B cell (primary cell): ENCODE results near the gene ARHGAP30. TPM values are rescaled to one million over a fixed set of nuclear protein-coding genes. Genes with fewer than 3 reads are reported as not detected.

Experiments
- ATAC-seq: fragments of 200-7000 bp; cut with Tn5 transposase; one replicate; pipeline ENCODE4 v1.10.0; 2021; ENCODE audit warnings: low read depth, mild to moderate bottlenecking, moderate number of reproducible peaks, moderate library complexity
- CTCF ChIA-PET: fragments of 350-600 bp; sonication (Branson Sonifier 250); formaldehyde crosslinking; loops from one replicate; lab custom pipeline; 2021; ENCODE audit warnings: antibody characterized with exemption, inconsistent platforms; lab: Charles Lee
- POLR2A ChIA-PET: fragments of 350-600 bp; sonication (Branson Sonifier 250); formaldehyde crosslinking; loops from one replicate; lab custom pipeline; 2021; ENCODE audit warnings: antibody characterized with exemption; lab: Charles Lee
- DNase-seq: peaks from one replicate; pipeline ENCODE4 v3.0.0; 2013
- H2AFZ ChIP-seq: 2 replicates; pipeline ENCODE4 v1.6.1; 2012; ENCODE audit warnings: mild to moderate bottlenecking, low read depth, low read length; ENCODE audit not compliant: insufficient read depth, poor library complexity, severe bottlenecking
- H3K27ac ChIP-seq, 2 donors: 1 replicate in 1 of 2; 2 replicates in 1 of 2; pipeline ENCODE4 v1.5.1; 2012 to 2013; ENCODE audit warnings: low read length in 2 of 2, mild to moderate bottlenecking in 2 of 2, moderate library complexity in 1 of 2
- H3K27me3 ChIP-seq, 4 experiments: fragments of 200-600 bp in 1 of 4; sonication (generic) in 1 of 4; replicated peaks in 1 of 4; 1 replicate in 2 of 4; 2 replicates in 2 of 4; pipeline versions ENCODE4 v1.6.1 to v1.7.0; 2013 to 2016; ENCODE audit warnings: low read length in 3 of 4, mild to moderate bottlenecking in 2 of 4, mixed read lengths in 1 of 4, moderate library complexity in 1 of 4; ENCODE audit not compliant: insufficient read depth in 4 of 4, control insufficient read depth in 3 of 4; ENCODE audit errors: control extremely low read depth in 1 of 4
- H3K36me3 ChIP-seq, 2 experiments: replicated peaks in 1 of 2; 1 replicate in 1 of 2; 2 replicates in 1 of 2; pipeline versions ENCODE4 v1.6.1 to v1.7.1; 2013; ENCODE audit warnings: low read length in 1 of 2; ENCODE audit not compliant: insufficient read depth in 2 of 2, control insufficient read depth in 1 of 2; ENCODE audit errors: control extremely low read depth in 1 of 2, extremely low read depth in 1 of 2
- H3K4me1 ChIP-seq, 2 donors: fragments of 200-600 bp in 1 of 2; sonication (generic) in 1 of 2; 1 replicate in 1 of 2; 2 replicates in 1 of 2; pipeline versions ENCODE4 v1.5.1 to v1.6.1; 2013 to 2017; ENCODE audit warnings: low read length in 2 of 2; ENCODE audit not compliant: control insufficient read depth in 2 of 2, insufficient read depth in 2 of 2
- H3K4me2 ChIP-seq: replicated peaks from 2 replicates; pipeline ENCODE3; 2012; ENCODE audit warnings: mild to moderate bottlenecking, low read depth, low read length; ENCODE audit not compliant: poor library complexity, severe bottlenecking
- H3K4me3 ChIP-seq, 5 experiments: fragments of 200-600 bp in 1 of 5; sonication (generic) in 1 of 5; 1 replicate in 3 of 5; 2 replicates in 2 of 5; pipeline versions ENCODE4 v1.5.1 to v1.7.0; 2011 to 2016; ENCODE audit warnings: low read length in 4 of 5, mild to moderate bottlenecking in 4 of 5, low read depth in 2 of 5, control low read depth in 1 of 5, moderate library complexity in 1 of 5; ENCODE audit not compliant: insufficient read depth in 1 of 5; ENCODE audit errors: control extremely low read depth in 1 of 5, extremely low read depth in 1 of 5
- H3K79me2 ChIP-seq: fragments of 200-600 bp; sonication (generic); one replicate; pipeline ENCODE4 v1.6.0; 2016; ENCODE audit warnings: low read length; ENCODE audit not compliant: control insufficient read depth, insufficient read depth
- H3K9ac ChIP-seq: fragments of 200-600 bp; sonication (generic); 2 replicates; pipeline ENCODE4 v1.6.1; 2017; ENCODE audit warnings: mild to moderate bottlenecking, low read length, moderate library complexity
- H3K9me3 ChIP-seq, 3 donors: one replicate each; pipeline versions ENCODE4 v1.6.1 to v1.7.1; 2013; ENCODE audit warnings: low read length in 2 of 3; ENCODE audit not compliant: control insufficient read depth in 2 of 3, insufficient read depth in 1 of 3; ENCODE audit errors: control extremely low read depth in 1 of 3
- H4K20me1 ChIP-seq: 2 replicates; pipeline ENCODE4 v1.6.0; 2012; ENCODE audit warnings: mild to moderate bottlenecking, low read length; ENCODE audit not compliant: insufficient read depth, control insufficient read depth, poor library complexity, severe bottlenecking
- H3K27ac Mint-ChIP-seq: one replicate; pipeline ENCODE4 v1.8.0; 2021; ENCODE audit warnings: mixed read lengths
- H3K27me3 Mint-ChIP-seq: one replicate; pipeline ENCODE4 v1.8.0; 2021; ENCODE audit warnings: mixed read lengths
- H3K4me1 Mint-ChIP-seq: one replicate; pipeline ENCODE4 v1.8.0; 2021; ENCODE audit warnings: mixed read lengths
- H3K4me3 Mint-ChIP-seq: one replicate; pipeline ENCODE4 v1.8.0; 2021; ENCODE audit warnings: mixed read lengths
- H3K9me3 Mint-ChIP-seq: one replicate; pipeline ENCODE4 v1.8.0; 2022; ENCODE audit warnings: mixed read lengths; ENCODE audit not compliant: insufficient read depth
- EZH2 ChIP-seq: IDR thresholded peaks from 2 replicates; pipeline ENCODE4 v1.6.1; 2012; ENCODE audit warnings: borderline replicate concordance, low read depth, mild to moderate bottlenecking, moderate library complexity, low read length; ENCODE audit not compliant: insufficient read depth, poor library complexity, severe bottlenecking
- WGBS: methylation state at CpG from one replicate; pipeline ENCODE4 v1.1.5; 2013; ENCODE audit warnings: missing lambda C conversion rate; ENCODE audit not compliant: insufficient coverage; 5-methylcytosine and 5-hydroxymethylcytosine counted together
- intact Hi-C: fragments of 100-400 bp; cut with micrococcal nuclease; formaldehyde crosslinking; loops from one replicate; pipeline ENCODE4 v1.10.0; 2022
- polyA plus RNA-seq: library from polyadenylated mRNA; depleted of rRNA; stranded (reverse); fragments of >200 nt; gene quantifications from 2 replicates; pipeline ENCODE4 v1.2.3, GENCODE V29; 2012
- total RNA-seq, 2 donors: library from RNA; stranded (reverse); fragments of 120-200 nt in 1 of 2; gene quantifications; 1 replicate in 1 of 2; 2 replicates in 1 of 2; pipeline versions ENCODE4 v1.2.3 to v1.2.4, GENCODE V29; 2013 to 2022
- TF ChIP-seq, protein P1 (sequence below): fragments of 200-600 bp; IDR thresholded peaks from one replicate; pipeline ENCODE4 v1.8.0; 2022; ENCODE audit warnings: antibody characterized with exemption, mild to moderate bottlenecking

The ARHGAP30 gene
- total and polyA plus RNA-seq, 2 donors (not counting 1 experiment from before 2014, with no cell fraction given), result 122 to 146 TPM

- Mint-ChIP-seq H3K9me3 (no peaks in the 10 kb centered on the region), H3K27ac (no peak overlapping the region), H3K4me1 (peaks cover 32% of the 10 kb centered on the region), H3K27me3 (no peaks in the 10 kb centered on the region), H3K4me3 (no peak overlapping the region)
- Histone ChIP-seq H3K36me3 (no peaks in the 10 kb centered on the region), H3K4me3 (no peak overlapping the region), H3K9me3 (no peaks in the 10 kb centered on the region), H3K79me2 (peaks cover 5% of the 10 kb centered on the region), H3K27me3 (no peaks in the 10 kb centered on the region), H3K27ac (no peak overlapping the region), H4K20me1 (no peaks in the 10 kb centered on the region), H3K4me1 (peaks cover 27 to 31% of the 10 kb centered on the region in 2 donors), H3K9ac (no peak overlapping the region), H2AFZ (no peak overlapping the region), H3K4me2 (no peak overlapping the region)
- POLR2A ChIA-PET, result interaction anchor here (0.9 kb wide), 1 partner anchor 114 kb away, joined by 5 read pairs; the partner anchor contains the start of gene DEDD
- 100% methylated on average over 1 of the region's 1 CpG for WGBS
- ATAC-seq (no peak), DNase-seq (no peak)
- CTCF ChIA-PET, result interaction anchor here (0.9 to 3.6 kb wide), 4 partner anchors 21 to 67 kb away, joined by 4 to 22 read pairs (median 5); partner anchors contain the start of gene USF1
- intact Hi-C loops, result no loop called here
- TF ChIP-seq, protein P1, sequence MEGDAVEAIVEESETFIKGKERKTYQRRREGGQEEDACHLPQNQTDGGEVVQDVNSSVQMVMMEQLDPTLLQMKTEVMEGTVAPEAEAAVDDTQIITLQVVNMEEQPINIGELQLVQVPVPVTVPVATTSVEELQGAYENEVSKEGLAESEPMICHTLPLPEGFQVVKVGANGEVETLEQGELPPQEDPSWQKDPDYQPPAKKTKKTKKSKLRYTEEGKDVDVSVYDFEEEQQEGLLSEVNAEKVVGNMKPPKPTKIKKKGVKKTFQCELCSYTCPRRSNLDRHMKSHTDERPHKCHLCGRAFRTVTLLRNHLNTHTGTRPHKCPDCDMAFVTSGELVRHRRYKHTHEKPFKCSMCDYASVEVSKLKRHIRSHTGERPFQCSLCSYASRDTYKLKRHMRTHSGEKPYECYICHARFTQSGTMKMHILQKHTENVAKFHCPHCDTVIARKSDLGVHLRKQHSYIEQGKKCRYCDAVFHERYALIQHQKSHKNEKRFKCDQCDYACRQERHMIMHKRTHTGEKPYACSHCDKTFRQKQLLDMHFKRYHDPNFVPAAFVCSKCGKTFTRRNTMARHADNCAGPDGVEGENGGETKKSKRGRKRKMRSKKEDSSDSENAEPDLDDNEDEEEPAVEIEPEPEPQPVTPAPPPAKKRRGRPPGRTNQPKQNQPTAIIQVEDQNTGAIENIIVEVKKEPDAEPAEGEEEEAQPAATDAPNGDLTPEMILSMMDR, result no peak
- TF ChIP-seq EZH2, result no peak
Observed at GRCh38 chr1:161018631-161018930, 51.1 kb downstream of the ARHGAP30 start.

DNA sequence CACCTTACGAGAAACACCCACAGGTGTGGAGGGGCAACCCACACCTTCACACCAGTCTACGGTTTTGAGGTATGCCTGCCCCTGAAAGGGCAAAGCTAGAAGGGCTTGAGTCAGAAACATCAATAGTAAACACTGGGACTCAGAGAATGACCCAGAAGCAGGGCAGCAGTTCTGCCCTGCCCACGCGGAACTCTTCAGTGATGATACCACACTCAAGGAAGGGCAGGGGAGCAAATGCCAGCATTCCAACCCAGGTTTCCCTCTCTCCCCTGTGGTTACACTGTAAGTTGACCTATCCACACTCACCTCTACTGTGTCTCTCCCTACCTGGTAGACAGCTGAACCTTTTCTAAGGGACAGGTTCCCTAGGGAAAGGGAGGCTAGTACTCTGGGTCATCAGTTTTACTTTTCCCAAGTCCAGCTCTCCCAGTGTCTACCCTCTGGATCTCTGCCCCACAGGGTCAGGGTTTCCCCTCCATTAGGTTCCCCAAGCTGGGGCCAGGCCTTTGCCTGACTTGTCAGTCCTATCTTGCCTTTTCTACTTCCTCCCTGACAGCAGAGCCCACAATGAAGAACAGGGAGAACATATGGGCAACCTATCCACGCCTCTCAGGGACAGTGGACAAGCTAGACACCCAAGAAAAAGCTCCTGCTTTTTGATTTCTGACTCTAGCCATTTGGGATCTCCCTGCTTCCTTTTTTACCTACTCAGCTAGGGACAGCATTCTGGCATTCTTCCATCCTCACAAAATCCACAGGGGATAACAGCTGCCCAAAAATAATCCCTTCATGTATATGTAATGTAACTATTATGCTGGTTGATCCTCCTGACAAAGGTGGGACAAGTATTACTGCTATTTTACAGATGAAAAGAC, 51.7 kb downstream of the ARHGAP30 start:
- H3K4me3 Mint-ChIP-seq, result no peak overlapping the region
- POLR2A ChIA-PET, result interaction anchor here (0.9 kb wide), 1 partner anchor 115 kb away, joined by 5 read pairs; the partner anchor contains the start of gene DEDD

More for the DNA sequence above, 51.7 kb downstream of the ARHGAP30 start:
- Histone ChIP-seq H3K27ac (no peak overlapping the region), H4K20me1 (no peaks in the 10 kb centered on the region), H3K36me3 (no peaks in the 10 kb centered on the region), H3K79me2 (peaks cover 5% of the 10 kb centered on the region), H3K4me1 (peaks cover 33 to 37% of the 10 kb centered on the region in 2 donors), H2AFZ (no peak overlapping the region), H3K4me3 (no peak overlapping the region), H3K4me2 (no peak overlapping the region), H3K27me3 (no peaks in the 10 kb centered on the region), H3K9me3 (no peaks in the 10 kb centered on the region), H3K9ac (no peak overlapping the region)
- no peak overlapping the region for H3K27ac Mint-ChIP-seq
- CTCF ChIA-PET, result interaction anchor here (0.9 to 3.6 kb wide), 4 partner anchors 20 to 66 kb away, joined by 4 to 22 read pairs (median 5); partner anchors contain the start of gene USF1
- H3K4me1 Mint-ChIP-seq, result peaks cover 38% of the 10 kb centered on the region
- no peak for TF ChIP-seq EZH2
- TF ChIP-seq, protein P1, result no peak
- no peak for DNase-seq
- no peaks in the 10 kb centered on the region for H3K27me3 Mint-ChIP-seq
- 96% methylated on average over 5 of the region's 5 CpGs for WGBS
- intact Hi-C loops, result no loop called here
- ATAC-seq, result no peak
- no peaks in the 10 kb centered on the region for H3K9me3 Mint-ChIP-seq
